B cell (primary cell): ENCODE results near the gene TFG.
"Not testable (repeated sequence)": the region's sequence is repeated elsewhere in the genome, so short reads cannot be mapped to it uniquely, and the experiment has no call there.

Source experiments
- CTCF ChIP-seq: fragments of 200-600 bp; IDR thresholded peaks from one replicate; pipeline ENCODE4 v1.8.0; 2022; ENCODE audit warnings: antibody characterized with exemption, mild to moderate bottlenecking
- EZH2 ChIP-seq: IDR thresholded peaks from 2 replicates; pipeline ENCODE4 v1.6.1; 2012; ENCODE audit warnings: borderline replicate concordance, low read depth, mild to moderate bottlenecking, moderate library complexity, low read length; ENCODE audit not compliant: insufficient read depth, poor library complexity, severe bottlenecking

- TF ChIP-seq CTCF, EZH2: not testable (repeated sequence)
Measured at GRCh38 chr3:100667316-100667715, 42.0 kb upstream of the TFG start.
